ENCODE measurements around the gene RIPPLY1. TPM values are rescaled to one million over a fixed set of nuclear protein-coding genes. Genes with fewer than 3 reads are reported as not detected.

RIPPLY1 gene
- polyA plus RNA-seq, 1 of the 3 experiments (the other 2 are of a cell fraction): 0.08 TPM

- Histone ChIP-seq H3K9me3 (no peaks in the 10 kb centered on the region), H3K9ac (no peak overlapping the region), H3K36me3 (replicated peaks in 1 of 2; ENCODE audit: control insufficient read depth in 1 of 2, insufficient read depth in 2 of 2, low read length in 1 of 2) (peaks cover 0 to 3% of the 10 kb centered on the region in 2 experiments), H3K4me1 (ENCODE audit: control insufficient read depth in 1 of 2, insufficient read depth in 2 of 2, low read depth in 1 of 2, low read length in 1 of 2) (no peaks in the 10 kb centered on the region), H3K9me2 (no peaks in the 10 kb centered on the region), H3K4me3 (ENCODE audit: low read depth in 2 of 2, low read length in 1 of 2) (no peak overlapping the region), H4K20me1 (ENCODE audit: insufficient read depth) (no peaks in the 10 kb centered on the region), H3K27ac (ENCODE audit: low read depth in 2 of 2, low read length in 1 of 2) (no peak overlapping the region), H3F3A (replicated peaks; ENCODE audit: insufficient read depth) (no peaks in the 10 kb centered on the region), H3K27me3 (ENCODE audit: insufficient read depth) (peaks cover 3% of the 10 kb centered on the region; the same call in 1 of the 2 replicates), H3K4me2 (no peak overlapping the region), H2AFZ (ENCODE audit: low read depth) (no peak overlapping the region), H3K79me2 (ENCODE audit: insufficient read depth) (no peaks in the 10 kb centered on the region)
- 37% methylated on average over 3 of the region's 3 CpGs for WGBS (ENCODE audit: low lambda C conversion rate)
- ChIA-PET POLR2A (no interaction called here), CTCF (interaction anchor here (0.8 kb wide), 1 partner anchor 18 kb away, joined by 3 read pairs; no protein-coding TSS in a partner anchor)
- no peak for TF ChIP-seq RFX5 (IDR thresholded peaks at IDR 0.05; ENCODE audit: low read length)
- no peak for TF ChIP-seq NFIC (IDR thresholded peaks at IDR 0.05; ENCODE audit: borderline replicate concordance)
- TF ChIP-seq EP300 (IDR thresholded peaks at IDR 0.05; ENCODE audit: borderline replicate concordance in 1 of 2, low read depth in 1 of 2, low read length in 1 of 2): no peak
- no peak for TF ChIP-seq ELF1 (IDR thresholded peaks at IDR 0.05)
- TF ChIP-seq USF1 (IDR thresholded peaks at IDR 0.05; ENCODE audit: borderline replicate concordance, low read depth): no peak
- TF ChIP-seq CHD2 (IDR thresholded peaks at IDR 0.05; ENCODE audit: low read length, partially characterized antibody): no peak
- no peak for TF ChIP-seq PBX3 (IDR thresholded peaks at IDR 0.05)
- DNase-seq: no peak
Observed at GRCh38 chrX:106946464-106946863, 43.3 kb upstream of the RIPPLY1 start.

DNA sequence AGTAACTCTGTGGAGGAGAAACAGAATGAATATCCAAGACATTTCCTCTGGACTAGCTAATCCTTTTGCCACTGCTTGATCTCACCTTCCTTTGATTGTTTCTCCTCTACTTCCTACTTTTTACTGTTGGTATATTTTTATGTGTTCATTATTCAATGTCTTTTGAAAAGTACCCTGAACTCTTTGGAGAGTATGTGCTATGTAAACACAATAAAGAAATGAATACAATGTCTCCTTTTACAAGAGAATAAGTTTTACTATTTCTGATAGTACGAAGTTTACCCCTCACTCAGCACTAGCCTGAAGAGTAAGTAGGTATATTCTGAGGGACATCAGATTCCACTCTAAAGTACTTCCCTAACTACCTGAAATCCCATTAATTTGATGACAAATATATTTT, 36.9 kb upstream of the RIPPLY1 start:
- Histone ChIP-seq H3K9ac (no peak overlapping the region), H3K27ac (ENCODE audit: low read depth in 2 of 2, low read length in 1 of 2) (no peak overlapping the region), H3F3A (replicated peaks; ENCODE audit: insufficient read depth) (no peaks in the 10 kb centered on the region), H3K27me3 (ENCODE audit: insufficient read depth) (peaks cover 9% of the 10 kb centered on the region; the same call in 1 of the 2 replicates), H3K9me2 (no peaks in the 10 kb centered on the region), H3K36me3 (replicated peaks in 1 of 2; ENCODE audit: control insufficient read depth in 1 of 2, insufficient read depth in 2 of 2, low read length in 1 of 2) (peaks cover 3 to 6% of the 10 kb centered on the region in 2 experiments), H3K4me1 (ENCODE audit: control insufficient read depth in 1 of 2, insufficient read depth in 2 of 2, low read depth in 1 of 2, low read length in 1 of 2) (no peaks in the 10 kb centered on the region), H3K4me3 (ENCODE audit: low read depth in 2 of 2, low read length in 1 of 2) (no peak overlapping the region), H4K20me1 (ENCODE audit: insufficient read depth) (no peaks in the 10 kb centered on the region), H3K9me3 (no peaks in the 10 kb centered on the region), H2AFZ (ENCODE audit: low read depth) (no peak overlapping the region), H3K4me2 (no peak overlapping the region), H3K79me2 (ENCODE audit: insufficient read depth) (no peaks in the 10 kb centered on the region)
- ChIA-PET CTCF (interaction anchor here (1.0 kb wide), 1 partner anchor 46 kb away, joined by 3 read pairs; no protein-coding TSS in a partner anchor), POLR2A (no interaction called here)
- TF ChIP-seq RCOR1 (IDR thresholded peaks at IDR 0.05; ENCODE audit: low read length): no peak
- no peak for TF ChIP-seq MEF2A (IDR thresholded peaks at IDR 0.05; ENCODE audit: borderline replicate concordance, low read depth)
- no peak for TF ChIP-seq NRF1 (IDR thresholded peaks at IDR 0.05; ENCODE audit: low read depth, low read length)
- TF ChIP-seq TCF12 (IDR thresholded peaks at IDR 0.05): no peak
- no peak for TF ChIP-seq EZH2phosphoT487 (IDR thresholded peaks at IDR 0.05; ENCODE audit: borderline replicate concordance, low read depth)
- TF ChIP-seq NFIC (IDR thresholded peaks at IDR 0.05; ENCODE audit: borderline replicate concordance): no peak
- no peak for DNase-seq
- WGBS (ENCODE audit: low lambda C conversion rate): 58% methylated on average over 1 of the region's 1 CpG

Measured in SK-N-SH (cell line).